Measurements from ENCODE around the gene TSC22D4.

DNA sequence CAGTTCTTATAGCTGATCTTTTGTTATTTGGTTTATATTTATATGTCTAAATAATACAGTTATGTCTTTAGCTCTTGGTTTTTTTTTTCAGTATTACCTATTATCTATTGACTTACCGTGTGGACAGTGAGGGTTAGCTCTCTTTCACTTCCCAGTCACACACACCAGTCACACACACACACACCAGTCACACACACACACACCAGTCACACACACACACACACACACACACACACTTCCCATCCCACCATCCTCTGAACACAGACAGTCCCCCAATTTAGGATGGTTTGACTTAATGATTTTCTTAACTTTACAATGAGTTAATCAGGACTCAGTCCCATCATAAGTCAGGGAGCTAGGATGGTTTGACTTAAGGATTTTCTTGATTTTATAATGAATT lies 41.1 kb upstream of the TSC22D4 start:
- no peak for TF ChIP-seq EZH2 (IDR thresholded peaks at IDR 0.05; ENCODE audit: low read depth, unreplicated experiment)
- TF ChIP-seq, protein P1, sequence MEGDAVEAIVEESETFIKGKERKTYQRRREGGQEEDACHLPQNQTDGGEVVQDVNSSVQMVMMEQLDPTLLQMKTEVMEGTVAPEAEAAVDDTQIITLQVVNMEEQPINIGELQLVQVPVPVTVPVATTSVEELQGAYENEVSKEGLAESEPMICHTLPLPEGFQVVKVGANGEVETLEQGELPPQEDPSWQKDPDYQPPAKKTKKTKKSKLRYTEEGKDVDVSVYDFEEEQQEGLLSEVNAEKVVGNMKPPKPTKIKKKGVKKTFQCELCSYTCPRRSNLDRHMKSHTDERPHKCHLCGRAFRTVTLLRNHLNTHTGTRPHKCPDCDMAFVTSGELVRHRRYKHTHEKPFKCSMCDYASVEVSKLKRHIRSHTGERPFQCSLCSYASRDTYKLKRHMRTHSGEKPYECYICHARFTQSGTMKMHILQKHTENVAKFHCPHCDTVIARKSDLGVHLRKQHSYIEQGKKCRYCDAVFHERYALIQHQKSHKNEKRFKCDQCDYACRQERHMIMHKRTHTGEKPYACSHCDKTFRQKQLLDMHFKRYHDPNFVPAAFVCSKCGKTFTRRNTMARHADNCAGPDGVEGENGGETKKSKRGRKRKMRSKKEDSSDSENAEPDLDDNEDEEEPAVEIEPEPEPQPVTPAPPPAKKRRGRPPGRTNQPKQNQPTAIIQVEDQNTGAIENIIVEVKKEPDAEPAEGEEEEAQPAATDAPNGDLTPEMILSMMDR (conservative IDR thresholded peaks at IDR 0.05; ENCODE audit: low read depth in 2 of 2), result no peak
- TF ChIP-seq, protein P2, sequence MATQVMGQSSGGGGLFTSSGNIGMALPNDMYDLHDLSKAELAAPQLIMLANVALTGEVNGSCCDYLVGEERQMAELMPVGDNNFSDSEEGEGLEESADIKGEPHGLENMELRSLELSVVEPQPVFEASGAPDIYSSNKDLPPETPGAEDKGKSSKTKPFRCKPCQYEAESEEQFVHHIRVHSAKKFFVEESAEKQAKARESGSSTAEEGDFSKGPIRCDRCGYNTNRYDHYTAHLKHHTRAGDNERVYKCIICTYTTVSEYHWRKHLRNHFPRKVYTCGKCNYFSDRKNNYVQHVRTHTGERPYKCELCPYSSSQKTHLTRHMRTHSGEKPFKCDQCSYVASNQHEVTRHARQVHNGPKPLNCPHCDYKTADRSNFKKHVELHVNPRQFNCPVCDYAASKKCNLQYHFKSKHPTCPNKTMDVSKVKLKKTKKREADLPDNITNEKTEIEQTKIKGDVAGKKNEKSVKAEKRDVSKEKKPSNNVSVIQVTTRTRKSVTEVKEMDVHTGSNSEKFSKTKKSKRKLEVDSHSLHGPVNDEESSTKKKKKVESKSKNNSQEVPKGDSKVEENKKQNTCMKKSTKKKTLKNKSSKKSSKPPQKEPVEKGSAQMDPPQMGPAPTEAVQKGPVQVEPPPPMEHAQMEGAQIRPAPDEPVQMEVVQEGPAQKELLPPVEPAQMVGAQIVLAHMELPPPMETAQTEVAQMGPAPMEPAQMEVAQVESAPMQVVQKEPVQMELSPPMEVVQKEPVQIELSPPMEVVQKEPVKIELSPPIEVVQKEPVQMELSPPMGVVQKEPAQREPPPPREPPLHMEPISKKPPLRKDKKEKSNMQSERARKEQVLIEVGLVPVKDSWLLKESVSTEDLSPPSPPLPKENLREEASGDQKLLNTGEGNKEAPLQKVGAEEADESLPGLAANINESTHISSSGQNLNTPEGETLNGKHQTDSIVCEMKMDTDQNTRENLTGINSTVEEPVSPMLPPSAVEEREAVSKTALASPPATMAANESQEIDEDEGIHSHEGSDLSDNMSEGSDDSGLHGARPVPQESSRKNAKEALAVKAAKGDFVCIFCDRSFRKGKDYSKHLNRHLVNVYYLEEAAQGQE (IDR thresholded peaks at IDR 0.05; ENCODE audit: unreplicated experiment), result no peak
- no peak for TF ChIP-seq EZH2phosphoT487 (IDR thresholded peaks at IDR 0.05; ENCODE audit: unreplicated experiment)
- no peak for TF ChIP-seq POLR2AphosphoS5 (IDR thresholded peaks at IDR 0.05; ENCODE audit: low read depth)
- no peak for TF ChIP-seq ZNF114 (CRISPR knock-in tag; IDR thresholded peaks at IDR 0.05)
- no peak for TF ChIP-seq CREB1 (CRISPR knock-in tag; IDR thresholded peaks at IDR 0.05; ENCODE audit: low read depth)
